ENCODE data around the gene PSMD9. TPM values are rescaled to one million over a fixed set of nuclear protein-coding genes. Genes with fewer than 3 reads are reported as not detected.

The PSMD9 gene
- total and polyA plus RNA-seq, 10 of the 15 experiments (the other 5 are each of a cell fraction or from before 2014, with no cell fraction given): 14.6 to 152 (median 58.1) TPM

GRCh38 chr12:121953117-121953692 lies 64.6 kb downstream of the PSMD9 start:
- H3K4me2 ChIP-seq (ENCODE audit: control insufficient read depth, insufficient read depth): no peak overlapping the region
- POLR2A ChIA-PET: no interaction called here
- RAD21 ChIA-PET (ENCODE audit: unreplicated experiment): no interaction called here
- no peak for FAIRE-seq
- no TSS peak for BruUV-seq (replicated peaks)
- H3K9me3 ChIP-seq (replicated peaks; ENCODE audit: control insufficient read depth, insufficient read depth, low read length): no peaks in the 10 kb centered on the region; the same call in 2 of the 3 replicates
- DNase-seq (ENCODE audit: low read depth, low spot score): no peak
- WGBS (ENCODE audit: insufficient coverage, insufficient replicate concordance, low lambda C conversion rate, missing lambda C conversion rate): 63% methylated on average over 4 of the region's 4 CpGs
- H3K36me3 ChIP-seq (ENCODE audit: control insufficient read depth in 2 of 2, insufficient read depth in 2 of 2, low read length in 1 of 2): no peaks in the 10 kb centered on the region
- H3K4me3 ChIP-seq: no peak overlapping the region
- CTCF ChIA-PET: no interaction called here
- no peaks in the 10 kb centered on the region for H4K20me1 ChIP-seq (ENCODE audit: control insufficient read depth, insufficient read depth)
- no peaks in the 10 kb centered on the region for H3K27me3 ChIP-seq (replicated peaks in 1 of 2; ENCODE audit: control insufficient read depth in 2 of 2, insufficient read depth in 2 of 2, low read length in 1 of 2)
- H3K79me2 ChIP-seq (ENCODE audit: control insufficient read depth, insufficient read depth, low read length): no peaks in the 10 kb centered on the region
- ATAC-seq: no peak
- intact Hi-C loops (cut with micrococcal nuclease; ENCODE audit: unreplicated experiment): no loop called here
- no peaks in the 10 kb centered on the region for H3K4me1 ChIP-seq (ENCODE audit: control insufficient read depth, insufficient read depth, low read length)
- TF ChIP-seq E2F4 (IDR thresholded peaks at IDR 0.05; ENCODE audit: low read depth, low read length) (no peak), SMC3 (IDR thresholded peaks at IDR 0.05; ENCODE audit: borderline replicate concordance, low read length) (no peak), ZBTB4 (CRISPR knock-in tag; IDR thresholded peaks at IDR 0.05) (no peak), MYB (IDR thresholded peaks at IDR 0.05; ENCODE audit: borderline replicate concordance, low read depth, low read length) (no peak), CEBPB (IDR thresholded peaks at IDR 0.05; ENCODE audit: borderline replicate concordance in 1 of 2, low read depth in 2 of 2, low read length in 2 of 2) (no peak), MXI1 (IDR thresholded peaks at IDR 0.05; ENCODE audit: low read depth, low read length) (no peak), STAT3 (IDR thresholded peaks at IDR 0.05; ENCODE audit: low read depth, low read length) (no peak), NFYA (IDR thresholded peaks at IDR 0.05; ENCODE audit: borderline replicate concordance, low read depth, low read length) (no peak), ZNF384 (IDR thresholded peaks at IDR 0.05; ENCODE audit: borderline replicate concordance, low read depth, low read length) (no peak), CREB1 (IDR thresholded peaks at IDR 0.05; ENCODE audit: low read depth) (no peak), IRF4 (IDR thresholded peaks at IDR 0.05; ENCODE audit: low read depth, low read length) (no peak), CHD1 (IDR thresholded peaks at IDR 0.05; ENCODE audit: low read depth, low read length) (no peak), SPI1 (IDR thresholded peaks at IDR 0.05; ENCODE audit: borderline replicate concordance, insufficient read depth, low read depth, low read length) (no peak), KLF5 (IDR thresholded peaks at IDR 0.05; ENCODE audit: partially characterized antibody) (no peak), ZBTB11 (CRISPR knock-in tag; IDR thresholded peaks at IDR 0.05) (no peak), CBFB (IDR thresholded peaks at IDR 0.05; ENCODE audit: low read depth) (no peak), SREBF2 (IDR thresholded peaks at IDR 0.05; ENCODE audit: low read length) (no peak), ZZZ3 (IDR thresholded peaks at IDR 0.05; ENCODE audit: control insufficient read depth, insufficient read length, low read depth) (no peak)
- no peak overlapping the region for H2AFZ ChIP-seq (ENCODE audit: control insufficient read depth, low read depth, low read length)
- SMC1A ChIA-PET (ENCODE audit: uncharacterized antibody, unreplicated experiment): no interaction called here
- in situ Hi-C loops (cut with MboI): no loop called here
- no peak overlapping the region for H3K9ac ChIP-seq (ENCODE audit: control insufficient read depth, insufficient read depth, low read length)
- H3K27ac ChIP-seq (ENCODE audit: control insufficient read depth, insufficient read depth): no peak overlapping the region

Measured in GM12878 (cell line).